Hypothalamus (tissue), 51 donors: ENCODE results near the gene EXOSC5.
"Not testable (repeated sequence)": the region's sequence is repeated elsewhere in the genome, so short reads cannot be mapped to it uniquely, and the experiment has no call there.

ENCODE experiments used
- DNase-seq, 51 donors: peaks; one replicate each; lab custom pipeline; 2025; lab: John Stamatoyannopoulos, UW

EXOSC5 gene

GRCh38 chr19:41351339-41352245, 45.6 kb downstream of the EXOSC5 start:
- DNase-seq, result peak in 37 of 51 donors; percentile 6 to 99 (median 34)

GRCh38 chr19:41350735-41351338, 46.3 kb downstream of the EXOSC5 start:
- DNase-seq, result peak in 1 of 51 donors; percentile 89

DNA sequence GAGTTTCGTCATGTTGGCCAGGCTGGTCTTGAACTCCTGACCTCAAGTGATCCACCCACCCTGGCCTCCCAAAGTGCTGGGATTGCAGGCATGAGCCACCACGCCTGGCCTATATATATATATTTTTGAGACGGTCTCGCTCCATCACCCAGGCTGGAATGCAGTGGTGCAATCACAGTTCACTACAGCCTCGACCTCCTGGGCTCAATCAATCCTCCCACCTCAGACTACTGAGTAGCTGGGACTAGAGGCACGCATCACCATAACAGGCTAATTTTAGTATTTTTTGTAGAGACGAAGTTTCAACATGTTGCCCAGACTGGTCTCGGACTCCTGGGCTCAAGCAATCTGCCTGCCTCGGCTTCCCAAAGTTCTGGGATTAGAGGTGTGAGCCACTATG, 50.2 kb downstream of the EXOSC5 start:
- DNase-seq, result not testable (repeated sequence)

DNA sequence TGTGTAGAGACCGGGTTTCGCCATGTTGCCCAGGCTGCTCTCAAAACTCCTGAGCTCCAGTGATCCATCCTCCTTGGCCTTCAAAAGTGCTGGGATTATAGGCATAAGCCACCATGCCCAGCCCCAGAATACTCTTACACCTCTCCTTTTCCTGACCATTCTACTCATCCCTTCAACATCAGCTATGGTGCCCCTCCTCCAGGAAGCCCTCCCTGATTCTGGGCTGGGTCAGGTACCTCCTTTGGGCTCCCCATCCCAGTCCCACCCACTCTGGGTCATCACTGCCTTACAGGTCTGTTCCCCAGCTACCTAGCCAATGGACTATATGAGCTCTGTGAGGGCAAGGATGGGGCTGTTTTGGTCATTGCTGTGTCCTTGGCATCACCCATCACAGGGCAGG, 53.0 kb downstream of the EXOSC5 start:
- no peak for DNase-seq

DNA sequence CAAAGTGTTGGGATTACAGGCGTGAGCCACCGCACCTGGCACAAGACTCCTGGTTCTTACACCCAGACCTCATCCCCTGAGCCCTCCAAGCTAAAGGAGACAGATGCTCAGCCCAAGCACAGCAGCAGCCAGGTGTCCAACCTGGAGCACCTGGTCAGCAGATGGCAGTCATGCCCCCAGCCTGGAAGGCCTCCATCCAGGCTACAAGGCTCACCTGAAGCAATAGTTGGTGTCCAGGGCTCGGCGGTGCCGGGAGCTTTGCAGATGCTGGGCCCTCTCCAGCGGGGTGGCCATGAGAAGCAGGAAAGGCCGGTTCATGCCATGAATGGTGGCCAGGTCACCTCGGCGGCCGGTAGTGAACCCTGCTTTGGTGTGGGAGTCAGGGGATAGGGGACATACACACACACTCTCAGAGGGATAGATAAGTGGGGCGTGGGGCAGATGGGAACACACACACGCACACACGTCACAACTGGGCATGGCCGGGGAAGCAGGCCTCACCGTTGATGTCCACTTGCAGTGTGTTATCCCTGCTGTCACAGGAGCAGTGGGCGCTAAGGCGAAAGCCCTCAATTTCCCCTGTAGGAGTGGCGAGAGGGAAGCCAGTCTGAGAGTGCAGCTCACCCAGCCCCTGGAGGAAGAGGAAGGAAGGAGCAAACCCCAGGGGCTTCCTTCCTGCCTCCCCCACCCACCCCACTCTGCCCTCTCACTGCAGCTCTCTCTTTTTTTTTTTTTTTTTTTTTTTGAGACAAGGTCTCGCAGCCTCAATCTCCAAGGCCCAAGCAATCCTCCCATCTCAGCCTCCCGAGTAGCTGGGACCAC, 55.3 kb downstream of the EXOSC5 start:
- DNase-seq, result no peak

GRCh38 chr19:41339936-41340335, 57.2 kb downstream of the EXOSC5 start:
- DNase-seq, result no peak
